Parathyroid adenoma (tissue), 2 donors: Measurements from ENCODE around the gene IQSEC3.

Experiments
- H2AFZ ChIP-seq: fragments of 300-600 bp; sonication (generic); one replicate; pipeline ENCODE4 v1.7.0; 2017; ENCODE audit warnings: antibody characterized with exemption, mild to moderate bottlenecking
- H3K27ac ChIP-seq: fragments of 300-600 bp; sonication (generic); one replicate; pipeline ENCODE4 v1.7.0; 2017
- H3K27me3 ChIP-seq: fragments of 300-600 bp; sonication (generic); one replicate; pipeline ENCODE4 v1.7.0; 2017; ENCODE audit warnings: low read length; ENCODE audit not compliant: control insufficient read depth, insufficient read depth
- H3K36me3 ChIP-seq: fragments of 300-600 bp; sonication (generic); one replicate; pipeline ENCODE4 v1.7.0; 2017; ENCODE audit warnings: low read length; ENCODE audit not compliant: control insufficient read depth, insufficient read depth
- H3K4me1 ChIP-seq: fragments of 300-600 bp; sonication (generic); one replicate; pipeline ENCODE4 v1.7.0; 2017; ENCODE audit warnings: control low read depth
- H3K4me2 ChIP-seq: fragments of 300-600 bp; sonication (generic); one replicate; pipeline ENCODE4 v1.7.0; 2017; ENCODE audit warnings: low read length
- H3K4me3 ChIP-seq: fragments of 300-600 bp; sonication (generic); one replicate; pipeline ENCODE4 v1.7.0; 2017; ENCODE audit warnings: low read depth, low read length
- H3K79me2 ChIP-seq: fragments of 300-600 bp; sonication (generic); one replicate; pipeline ENCODE4 v1.7.0; 2017; ENCODE audit warnings: control low read depth
- H3K9ac ChIP-seq: fragments of 300-600 bp; sonication (generic); one replicate; pipeline ENCODE4 v1.7.0; 2017; ENCODE audit warnings: mild to moderate bottlenecking
- H3K9me3 ChIP-seq: fragments of 300-600 bp; sonication (generic); one replicate; pipeline ENCODE4 v1.7.0; 2017; ENCODE audit warnings: low read length; ENCODE audit not compliant: control insufficient read depth
- TF ChIP-seq, protein P1 (sequence below): fragments of 300-600 bp; sonication (generic); IDR thresholded peaks from one replicate; pipeline ENCODE4 v1.7.0; 2017; ENCODE audit warnings: antibody characterized with exemption, mild to moderate bottlenecking
- donor health status: primary hyperparathyroidism.

The IQSEC3 gene

DNA sequence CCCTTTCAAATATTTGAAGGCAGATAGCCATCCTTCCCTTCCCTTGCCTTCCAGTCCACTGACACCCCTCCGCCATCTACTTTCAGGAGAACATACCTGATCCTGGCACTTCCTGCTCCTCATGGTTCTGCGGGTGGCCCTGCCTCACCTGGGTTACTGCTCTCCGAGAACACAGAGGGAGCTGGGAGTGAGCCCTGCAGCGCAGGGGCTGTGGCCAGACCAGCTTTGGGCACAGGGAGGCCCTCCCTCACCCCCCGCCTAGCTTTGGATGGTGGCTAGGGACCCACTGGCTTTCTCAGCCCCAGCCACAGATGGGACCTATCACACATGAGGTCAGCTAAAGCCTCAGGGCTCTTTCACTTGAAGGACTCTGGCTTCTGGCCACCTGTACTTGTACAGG, 12.4 kb downstream of the IQSEC3 start:
- no peaks in the 10 kb centered on the region for H3K36me3 ChIP-seq

GRCh38 chr12:80681-81190, 14.2 kb downstream of the IQSEC3 start:
- Histone ChIP-seq H3K27me3 (no peaks in the 10 kb centered on the region), H3K9ac (no peak overlapping the region)

More for the DNA sequence above, 12.4 kb downstream of the IQSEC3 start:
- H3K4me1 ChIP-seq, result peaks cover 22% of the 10 kb centered on the region
- no peaks in the 10 kb centered on the region for H3K27me3 ChIP-seq
- no peak overlapping the region for H3K9ac ChIP-seq
- H3K79me2 ChIP-seq, result peaks cover 7% of the 10 kb centered on the region
- H3K27ac ChIP-seq, result no peak overlapping the region
- TF ChIP-seq, protein P1, sequence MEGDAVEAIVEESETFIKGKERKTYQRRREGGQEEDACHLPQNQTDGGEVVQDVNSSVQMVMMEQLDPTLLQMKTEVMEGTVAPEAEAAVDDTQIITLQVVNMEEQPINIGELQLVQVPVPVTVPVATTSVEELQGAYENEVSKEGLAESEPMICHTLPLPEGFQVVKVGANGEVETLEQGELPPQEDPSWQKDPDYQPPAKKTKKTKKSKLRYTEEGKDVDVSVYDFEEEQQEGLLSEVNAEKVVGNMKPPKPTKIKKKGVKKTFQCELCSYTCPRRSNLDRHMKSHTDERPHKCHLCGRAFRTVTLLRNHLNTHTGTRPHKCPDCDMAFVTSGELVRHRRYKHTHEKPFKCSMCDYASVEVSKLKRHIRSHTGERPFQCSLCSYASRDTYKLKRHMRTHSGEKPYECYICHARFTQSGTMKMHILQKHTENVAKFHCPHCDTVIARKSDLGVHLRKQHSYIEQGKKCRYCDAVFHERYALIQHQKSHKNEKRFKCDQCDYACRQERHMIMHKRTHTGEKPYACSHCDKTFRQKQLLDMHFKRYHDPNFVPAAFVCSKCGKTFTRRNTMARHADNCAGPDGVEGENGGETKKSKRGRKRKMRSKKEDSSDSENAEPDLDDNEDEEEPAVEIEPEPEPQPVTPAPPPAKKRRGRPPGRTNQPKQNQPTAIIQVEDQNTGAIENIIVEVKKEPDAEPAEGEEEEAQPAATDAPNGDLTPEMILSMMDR, result no peak
- no peak overlapping the region for H3K4me3 ChIP-seq
- no peak overlapping the region for H3K4me2 ChIP-seq
- no peak overlapping the region for H2AFZ ChIP-seq
- H3K9me3 ChIP-seq, result no peaks in the 10 kb centered on the region

GRCh38 chr12:82740-83139, 16.2 kb downstream of the IQSEC3 start:
- Histone ChIP-seq H3K27ac (no peak overlapping the region), H3K4me3 (no peak overlapping the region), H3K9me3 (no peaks in the 10 kb centered on the region), H2AFZ (no peak overlapping the region), H3K9ac (no peak overlapping the region), H3K27me3 (no peaks in the 10 kb centered on the region), H3K79me2 (peaks cover 22% of the 10 kb centered on the region), H3K4me2 (no peak overlapping the region), H3K36me3 (no peaks in the 10 kb centered on the region), H3K4me1 (peaks cover 32% of the 10 kb centered on the region)
- TF ChIP-seq, protein P1, result no peak

More at GRCh38 chr12:80681-81190, 14.2 kb downstream of the IQSEC3 start:
- Histone ChIP-seq H3K79me2 (peaks cover 15% of the 10 kb centered on the region), H3K4me3 (no peak overlapping the region), H3K4me2 (no peak overlapping the region), H3K36me3 (no peaks in the 10 kb centered on the region), H2AFZ (no peak overlapping the region), H3K4me1 (peaks cover 21% of the 10 kb centered on the region), H3K9me3 (no peaks in the 10 kb centered on the region), H3K27ac (no peak overlapping the region)
- TF ChIP-seq, protein P1, result no peak

DNA sequence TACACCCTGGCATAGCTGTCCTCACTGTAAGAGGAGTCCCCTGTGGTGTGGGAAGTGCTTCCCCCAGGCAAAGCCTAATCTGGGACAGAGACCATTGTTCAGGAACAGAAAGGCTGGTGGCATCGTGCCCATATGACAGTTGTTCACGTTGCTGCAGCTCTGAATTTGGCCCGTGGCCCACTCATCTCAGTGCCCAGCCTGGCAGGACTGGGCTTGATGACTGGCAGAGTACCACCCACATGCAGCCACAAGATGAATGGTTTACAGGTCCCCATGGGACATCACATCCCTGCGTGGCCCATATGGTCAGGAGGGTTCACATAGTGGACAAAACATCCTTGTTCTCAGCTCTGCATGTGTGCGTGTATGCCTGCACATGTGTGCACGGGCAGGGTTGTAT, 17.5 kb downstream of the IQSEC3 start:
- no peak overlapping the region for H2AFZ ChIP-seq
- H3K9me3 ChIP-seq, result no peaks in the 10 kb centered on the region
- H3K27ac ChIP-seq, result no peak overlapping the region
- H3K79me2 ChIP-seq, result peaks cover 30% of the 10 kb centered on the region
- H3K9ac ChIP-seq, result no peak overlapping the region
- H3K36me3 ChIP-seq, result no peaks in the 10 kb centered on the region
- H3K4me3 ChIP-seq, result no peak overlapping the region
- H3K4me1 ChIP-seq, result peaks cover 32% of the 10 kb centered on the region
- H3K27me3 ChIP-seq, result no peaks in the 10 kb centered on the region
- no peak overlapping the region for H3K4me2 ChIP-seq
- TF ChIP-seq, protein P1, result no peak

DNA sequence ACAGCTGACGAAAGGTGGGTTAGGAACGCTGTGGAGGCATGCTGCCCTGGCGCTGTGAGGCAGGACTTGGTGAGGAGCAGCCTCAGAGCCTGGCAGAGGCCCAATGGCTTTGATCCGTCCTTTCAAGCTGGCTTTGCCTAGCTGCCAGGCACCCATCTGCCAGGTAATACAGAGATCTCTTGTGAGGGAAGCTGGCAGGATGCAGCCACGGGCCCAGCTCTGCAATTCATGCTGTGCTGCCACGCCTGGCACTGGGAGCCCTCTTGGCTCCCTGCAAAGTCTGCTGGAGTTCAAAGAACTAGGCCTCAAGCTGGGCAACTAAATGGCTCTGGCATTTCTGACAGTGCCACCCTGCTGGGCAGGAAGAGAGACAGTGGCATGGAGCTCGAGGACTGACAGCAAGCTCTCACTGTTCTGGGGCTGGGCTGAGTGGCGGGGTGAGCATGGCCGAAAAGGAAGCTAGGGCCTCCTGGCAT, 18.7 kb downstream of the IQSEC3 start:
- Histone ChIP-seq H3K36me3 (no peaks in the 10 kb centered on the region), H3K4me2 (no peak overlapping the region), H3K27ac (peak overlapping the region; percentile 13), H3K9ac (no peak overlapping the region), H2AFZ (no peak overlapping the region), H3K4me1 (peaks cover 25% of the 10 kb centered on the region), H3K27me3 (no peaks in the 10 kb centered on the region), H3K9me3 (no peaks in the 10 kb centered on the region), H3K79me2 (peaks cover 37% of the 10 kb centered on the region), H3K4me3 (no peak overlapping the region)
- TF ChIP-seq, protein P1, result no peak
